ENCODE data around the gene HLA-F. TPM values are rescaled to one million over a fixed set of nuclear protein-coding genes. Genes with fewer than 3 reads are reported as not detected.

HLA-F gene
- total RNA-seq, 2 experiments from 2014 or later: 300 to 444 TPM

DNA sequence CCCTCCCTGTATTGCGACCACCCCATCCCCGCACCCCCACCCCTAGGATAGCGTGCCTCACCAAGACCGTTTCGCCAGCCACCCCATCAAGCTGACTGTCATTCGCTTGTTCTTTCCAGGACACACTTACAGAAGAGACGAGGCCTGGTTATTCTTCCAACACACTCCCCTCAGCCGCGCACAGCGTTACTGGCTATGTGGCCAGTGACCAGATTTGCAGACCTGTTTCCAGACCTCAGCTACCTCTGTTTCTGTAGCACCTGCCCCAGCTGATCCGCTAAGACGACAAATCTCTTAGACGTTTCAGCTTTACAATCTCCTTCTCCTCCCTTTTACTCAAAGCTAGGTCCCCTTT, 26.1 kb downstream of the HLA-F start:
- peak overlapping the region; percentile 94 for H3K4me3 Mint-ChIP-seq
- CTCF ChIA-PET: interaction anchor here (0.8 to 7.1 kb wide), 11 partner anchors 9 to 470 kb away, joined by 3 to 71 read pairs (median 4); no protein-coding TSS in a partner anchor
- ATAC-seq (no peak), DNase-seq (no peak)
- H3K4me1 Mint-ChIP-seq: peaks cover 58% of the 10 kb centered on the region
- H3K9me3 Mint-ChIP-seq (ENCODE audit: low read depth): no peaks in the 10 kb centered on the region
- peak overlapping the region; percentile 87 for H3K27ac Mint-ChIP-seq
- H3K27me3 Mint-ChIP-seq: no peaks in the 10 kb centered on the region
- peaks cover 7% of the 10 kb centered on the region for H3K36me3 Mint-ChIP-seq

DNA sequence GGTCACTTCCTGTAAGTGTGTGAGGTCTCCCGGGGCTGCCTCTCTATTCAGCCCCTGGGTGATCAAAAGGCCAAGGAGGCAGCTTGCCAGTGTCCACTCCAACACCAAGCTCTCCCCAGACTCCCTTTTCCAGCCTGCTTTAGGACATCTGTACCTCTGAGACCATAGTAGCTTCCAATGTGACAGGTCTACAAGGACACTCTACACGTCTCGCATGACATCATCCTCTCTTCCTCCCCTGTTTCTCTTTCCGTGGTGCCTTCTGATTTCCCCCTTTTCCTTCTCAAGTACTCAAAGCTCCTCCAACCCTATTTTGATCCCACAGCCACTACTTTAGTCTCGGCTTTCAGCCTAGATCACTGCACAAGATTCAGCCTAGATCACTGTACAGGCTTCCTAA, 26.4 kb downstream of the HLA-F start:
- ATAC-seq (no peak), DNase-seq (no peak)
- Mint-ChIP-seq H3K9me3 (ENCODE audit: low read depth) (no peaks in the 10 kb centered on the region), H3K36me3 (peaks cover 7% of the 10 kb centered on the region), H3K4me1 (peaks cover 58% of the 10 kb centered on the region), H3K27ac (peak overlapping the region; percentile 87), H3K27me3 (no peaks in the 10 kb centered on the region), H3K4me3 (peak overlapping the region; percentile 94)
- CTCF ChIA-PET: interaction anchor here (0.8 to 7.1 kb wide), 8 partner anchors 9 to 470 kb away, joined by 3 to 71 read pairs (median 7); no protein-coding TSS in a partner anchor

DNA sequence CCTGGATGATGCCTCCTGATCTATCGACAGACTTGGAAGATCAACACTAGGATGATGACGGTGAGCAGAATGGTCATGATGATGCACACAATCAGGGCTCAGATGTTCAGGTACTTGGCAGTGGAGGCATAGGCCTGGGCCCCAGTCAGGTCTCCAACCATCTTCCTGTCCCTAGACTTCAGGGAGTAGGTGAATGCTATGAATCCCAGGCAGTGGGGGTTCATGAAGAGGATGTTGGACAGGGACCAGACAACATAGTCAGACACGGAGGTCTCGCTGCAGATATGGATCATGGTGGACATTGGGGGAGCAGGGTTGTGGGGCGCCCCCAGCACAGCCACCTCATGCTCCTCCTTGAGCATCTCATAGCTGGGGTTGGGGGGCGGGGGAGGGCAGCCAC, 27.5 kb downstream of the HLA-F start:
- DNase-seq: peak; percentile 35
- Mint-ChIP-seq H3K27ac (peak overlapping the region; percentile 17), H3K9me3 (ENCODE audit: low read depth) (no peaks in the 10 kb centered on the region), H3K36me3 (peaks cover 10% of the 10 kb centered on the region), H3K27me3 (no peaks in the 10 kb centered on the region), H3K4me3 (no peak overlapping the region), H3K4me1 (peaks cover 59% of the 10 kb centered on the region)
- CTCF ChIA-PET: interaction anchor here (1.2 to 7.1 kb wide), 5 partner anchors 13 to 99 kb away, joined by 4 to 71 read pairs (median 60); no protein-coding TSS in a partner anchor
- ATAC-seq: no peak

DNA sequence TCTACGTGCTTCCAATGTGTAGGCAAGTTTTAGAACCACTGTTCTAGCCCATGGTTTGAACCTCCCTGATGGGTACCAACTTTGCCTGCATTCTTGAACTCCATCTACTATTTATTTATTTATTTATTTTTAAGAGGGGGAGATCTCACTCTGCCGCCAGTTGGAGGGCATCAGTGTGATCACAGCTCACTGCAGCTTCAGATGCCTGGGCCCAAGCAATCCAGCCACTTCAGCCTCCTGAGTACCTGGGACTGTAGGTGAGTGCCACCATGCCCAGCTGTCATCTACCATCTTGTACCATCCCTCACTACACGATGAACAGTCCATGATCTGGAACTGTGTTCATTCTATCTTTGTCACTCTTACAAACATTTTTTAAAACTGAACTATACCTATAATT, 28.2 kb downstream of the HLA-F start:
- Mint-ChIP-seq H3K27me3 (no peaks in the 10 kb centered on the region), H3K4me3 (peak overlapping the region; percentile 85), H3K4me1 (peaks cover 53% of the 10 kb centered on the region), H3K36me3 (peaks cover 6% of the 10 kb centered on the region), H3K9me3 (ENCODE audit: low read depth) (no peaks in the 10 kb centered on the region), H3K27ac (peak overlapping the region; percentile 94)
- DNase-seq (peak; percentile 23), ATAC-seq (no peak)
- CTCF ChIA-PET: interaction anchor here (1.1 to 7.1 kb wide), 8 partner anchors 10 to 99 kb away, joined by 3 to 71 read pairs (median 10); no protein-coding TSS in a partner anchor

DNA sequence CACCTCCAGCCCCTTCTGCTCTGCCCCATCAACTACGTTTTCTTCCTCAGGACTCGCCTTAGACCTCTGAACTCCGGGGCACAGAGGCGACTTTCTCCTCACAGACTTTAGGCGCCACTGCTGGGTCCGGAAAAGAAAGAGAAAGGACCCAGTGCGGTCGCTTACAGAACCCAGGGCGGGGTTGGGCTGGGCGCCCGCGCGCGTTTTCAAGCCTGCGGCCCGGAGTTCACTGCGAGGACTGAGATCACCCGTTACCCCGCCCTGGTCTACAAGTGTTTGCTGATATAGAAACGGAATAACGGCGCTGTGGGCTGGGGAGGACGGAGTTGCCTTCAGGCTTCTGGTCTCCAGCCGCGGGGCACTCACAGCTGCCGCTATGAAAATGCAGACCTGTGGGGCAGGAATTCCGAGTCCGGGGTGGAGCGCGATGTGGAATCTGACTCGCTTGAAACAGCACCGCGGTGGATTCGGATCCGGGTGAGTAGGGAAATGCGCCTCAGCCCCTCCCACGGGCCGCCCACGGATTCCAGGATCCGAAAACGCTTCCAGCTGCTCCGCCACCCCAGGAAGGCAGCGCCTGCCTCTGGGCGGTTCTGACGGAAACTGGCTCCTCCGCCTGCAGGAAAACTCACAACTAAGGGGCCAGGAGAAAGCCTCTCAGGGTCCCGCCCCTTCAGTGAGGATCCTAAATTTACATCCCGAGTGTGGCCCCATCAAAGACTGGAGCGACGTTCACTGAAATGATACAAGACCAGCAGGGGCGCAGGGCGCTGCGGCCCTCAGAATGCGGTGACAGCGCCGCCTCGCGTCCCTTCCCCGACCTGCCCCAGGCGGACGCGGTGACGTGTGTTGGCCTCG, 29.4 kb downstream of the HLA-F start:
- Mint-ChIP-seq H3K27me3 (no peaks in the 10 kb centered on the region), H3K4me3 (peak overlapping the region; percentile 85), H3K36me3 (peaks cover 6% of the 10 kb centered on the region), H3K4me1 (peaks cover 48% of the 10 kb centered on the region), H3K27ac (peak overlapping the region; percentile 94), H3K9me3 (ENCODE audit: low read depth) (no peaks in the 10 kb centered on the region)
- ATAC-seq: peak; percentile 70
- peak; percentile 91 for DNase-seq
- CTCF ChIA-PET: interaction anchor here (0.7 to 7.1 kb wide), 17 partner anchors 9 to 263 kb away, joined by 3 to 71 read pairs (median 6); no protein-coding TSS in a partner anchor

DNA sequence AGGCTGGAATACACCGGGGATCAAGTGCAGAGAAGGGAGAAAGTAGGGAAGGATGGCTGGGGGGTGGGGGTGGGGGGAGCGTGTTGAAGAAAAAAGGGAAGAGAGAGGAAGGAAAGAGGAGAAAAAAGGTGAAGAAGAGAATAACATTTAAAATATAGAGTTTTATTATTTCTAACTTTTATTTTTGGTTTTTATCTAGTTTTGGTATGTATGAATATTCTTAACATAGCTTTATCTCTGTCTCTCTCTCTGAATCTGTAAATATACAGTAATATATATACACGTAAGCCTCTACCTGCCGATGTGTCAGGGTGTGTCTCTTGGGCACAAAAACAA, 30.0 kb downstream of the HLA-F start:
- CTCF ChIA-PET: interaction anchor here (0.7 to 7.1 kb wide), 19 partner anchors 11 to 263 kb away, joined by 3 to 71 read pairs (median 5); no protein-coding TSS in a partner anchor
- Mint-ChIP-seq H3K4me1 (peaks cover 44% of the 10 kb centered on the region), H3K4me3 (peak overlapping the region; percentile 85), H3K27me3 (no peaks in the 10 kb centered on the region), H3K27ac (peak overlapping the region; percentile 94), H3K36me3 (peaks cover 6% of the 10 kb centered on the region), H3K9me3 (ENCODE audit: low read depth) (no peaks in the 10 kb centered on the region)
- ATAC-seq (no peak), DNase-seq (no peak)

DNA sequence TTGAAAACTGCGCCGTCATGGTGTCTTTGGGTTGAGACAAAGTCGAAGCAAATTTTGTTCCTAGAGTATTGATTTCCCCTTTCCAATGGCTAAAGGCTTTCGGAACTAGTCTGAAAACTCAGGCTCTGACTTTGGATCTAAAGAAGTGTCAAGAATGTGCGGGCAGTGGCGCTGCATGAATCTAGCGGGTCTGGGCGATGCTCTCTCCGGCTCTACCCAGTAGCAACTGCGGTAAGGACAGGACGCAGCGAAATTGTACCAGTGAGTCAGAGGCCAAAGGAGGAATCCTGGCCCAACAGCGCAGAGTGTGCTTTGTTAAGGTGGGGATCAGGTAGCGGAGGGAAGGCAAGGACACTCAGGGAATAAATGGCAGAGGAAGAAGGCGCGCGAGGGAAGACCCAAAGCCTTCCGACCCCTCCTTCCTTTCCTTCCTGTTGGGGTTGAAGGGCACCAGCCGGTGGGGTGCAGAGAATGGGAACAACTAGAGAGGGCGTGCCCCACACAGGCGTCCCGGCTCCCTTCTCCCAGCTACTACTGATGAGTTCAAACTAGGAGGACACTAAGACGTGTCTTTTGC, 32.1 kb downstream of the HLA-F start:
- Mint-ChIP-seq H3K27me3 (no peaks in the 10 kb centered on the region), H3K4me1 (peaks cover 41% of the 10 kb centered on the region), H3K4me3 (no peak overlapping the region), H3K9me3 (ENCODE audit: low read depth) (no peaks in the 10 kb centered on the region), H3K27ac (no peak overlapping the region), H3K36me3 (peaks cover 6% of the 10 kb centered on the region)
- CTCF ChIA-PET: interaction anchor here (6.3 kb wide), 1 partner anchor 17 kb away, joined by 60 read pairs; no protein-coding TSS in a partner anchor
- ATAC-seq: no peak
- peak; percentile 25 for DNase-seq

DNA sequence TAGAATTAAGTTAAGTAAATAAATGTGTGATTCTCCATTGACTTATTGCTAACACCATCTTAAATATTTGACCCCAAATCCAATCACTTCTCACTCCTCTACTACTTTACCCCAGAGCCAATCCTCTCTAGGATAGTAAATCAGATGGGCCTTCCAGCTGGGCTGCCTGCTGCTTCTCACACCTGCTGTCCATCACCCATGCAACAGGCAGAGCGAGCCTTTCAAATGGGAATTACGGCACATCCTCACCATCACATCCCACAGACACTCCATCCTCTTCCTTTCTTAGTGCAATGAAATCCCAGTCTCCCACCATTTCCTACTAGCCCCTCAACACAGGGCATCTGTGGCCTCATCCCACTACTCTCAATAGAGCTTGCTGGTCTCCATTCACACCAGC, 34.0 kb downstream of the HLA-F start:
- no peaks in the 10 kb centered on the region for H3K27me3 Mint-ChIP-seq
- H3K9me3 Mint-ChIP-seq (ENCODE audit: low read depth): no peaks in the 10 kb centered on the region
- H3K36me3 Mint-ChIP-seq: peaks cover 8% of the 10 kb centered on the region
- ATAC-seq (no peak), DNase-seq (peak; percentile 7)
- H3K27ac Mint-ChIP-seq: no peak overlapping the region
- peaks cover 30% of the 10 kb centered on the region for H3K4me1 Mint-ChIP-seq
- CTCF ChIA-PET: interaction anchor here (1.4 to 6.3 kb wide), 5 partner anchors 10 to 55 kb away, joined by 4 to 60 read pairs (median 6); no protein-coding TSS in a partner anchor
- no peak overlapping the region for H3K4me3 Mint-ChIP-seq

DNA sequence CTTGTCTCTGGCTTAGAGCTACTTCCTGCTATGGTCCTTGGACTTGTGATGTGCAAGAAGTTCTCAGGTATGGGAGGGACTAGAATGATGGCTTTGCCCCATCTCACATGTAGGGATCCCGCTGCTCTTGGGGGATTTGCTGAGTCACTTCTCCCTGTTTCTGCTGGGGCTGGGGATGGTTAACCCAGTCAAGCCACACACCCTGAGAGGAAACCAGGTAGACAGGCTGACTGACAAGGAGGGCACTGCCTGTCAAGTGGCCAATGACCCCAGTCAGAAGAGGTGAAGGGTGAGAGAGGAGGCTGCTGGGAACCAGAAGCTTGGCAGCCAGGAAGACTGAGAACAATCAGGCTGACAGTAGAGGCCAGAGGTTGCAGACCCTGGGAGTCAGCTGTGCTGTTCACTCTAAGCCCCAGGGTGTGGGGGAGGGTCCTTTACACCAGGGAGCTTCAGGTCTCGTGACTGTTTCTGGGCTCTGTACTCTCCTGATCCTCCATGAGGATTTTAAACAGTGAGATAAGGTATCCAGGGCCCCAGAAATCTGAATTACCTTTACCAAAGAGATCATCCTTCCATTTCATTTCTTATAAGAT, 34.6 kb downstream of the HLA-F start:
- Mint-ChIP-seq H3K4me1 (peaks cover 35% of the 10 kb centered on the region), H3K36me3 (peaks cover 8% of the 10 kb centered on the region), H3K9me3 (ENCODE audit: low read depth) (no peaks in the 10 kb centered on the region), H3K27ac (no peak overlapping the region), H3K4me3 (no peak overlapping the region), H3K27me3 (no peaks in the 10 kb centered on the region)
- CTCF ChIA-PET: interaction anchor here (1.4 to 1.8 kb wide), 5 partner anchors 9 to 55 kb away, joined by 4 to 7 read pairs (median 5); no protein-coding TSS in a partner anchor
- no peak for ATAC-seq
- peak; percentile 32 for DNase-seq

DNA sequence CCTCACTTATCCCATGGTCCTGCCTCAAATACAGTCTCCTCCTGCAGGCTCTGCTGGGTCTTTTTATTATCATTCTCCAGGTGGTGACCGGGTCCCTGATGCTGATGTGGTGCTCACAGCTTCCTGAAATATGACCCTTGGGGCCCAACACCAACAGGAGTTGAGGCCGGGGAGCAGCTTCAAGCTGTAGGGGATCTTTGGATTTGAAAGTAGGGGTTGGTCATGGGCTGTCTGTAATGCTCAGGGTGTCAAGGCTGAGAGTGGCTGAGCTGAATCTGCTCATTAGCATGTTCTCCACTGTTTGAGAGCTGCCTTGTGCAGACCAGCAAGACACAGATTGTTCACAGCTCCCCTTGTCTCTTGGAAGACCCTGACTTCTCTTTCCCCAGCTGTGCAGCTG, 35.5 kb downstream of the HLA-F start:
- Mint-ChIP-seq H3K27me3 (no peaks in the 10 kb centered on the region), H3K4me3 (no peak overlapping the region), H3K4me1 (peaks cover 39% of the 10 kb centered on the region), H3K9me3 (ENCODE audit: low read depth) (no peaks in the 10 kb centered on the region), H3K36me3 (peaks cover 6% of the 10 kb centered on the region), H3K27ac (no peak overlapping the region)
- DNase-seq (peak; percentile 26), ATAC-seq (no peak)
- CTCF ChIA-PET: interaction anchor here (1.4 to 1.6 kb wide), 4 partner anchors 10 to 56 kb away, joined by 4 to 7 read pairs (median 5); no protein-coding TSS in a partner anchor

DNA sequence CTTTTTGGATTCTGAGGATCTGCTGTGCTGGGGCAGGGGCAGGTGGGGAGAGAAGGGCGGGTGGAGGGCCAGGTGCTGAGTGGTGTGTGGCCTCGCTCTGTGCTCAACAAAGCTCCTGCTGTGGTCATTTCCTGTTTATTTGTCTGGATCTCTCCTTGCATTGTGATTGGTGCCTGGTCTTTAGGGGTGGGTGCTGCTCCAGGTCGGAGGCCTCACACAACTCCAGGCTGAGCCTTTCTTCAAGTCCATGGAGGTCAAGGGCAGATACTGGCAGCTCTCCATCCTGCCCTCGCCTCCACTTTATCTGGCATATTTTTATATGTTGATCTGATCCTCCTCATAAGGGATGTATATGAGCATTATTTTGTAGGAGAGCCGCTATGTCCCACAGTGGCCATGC, 36.2 kb downstream of the HLA-F start:
- ATAC-seq (no peak), DNase-seq (no peak)
- H3K4me1 Mint-ChIP-seq: peaks cover 44% of the 10 kb centered on the region
- no peak overlapping the region for H3K27ac Mint-ChIP-seq
- H3K27me3 Mint-ChIP-seq: no peaks in the 10 kb centered on the region
- peaks cover 5% of the 10 kb centered on the region for H3K36me3 Mint-ChIP-seq
- no peak overlapping the region for H3K4me3 Mint-ChIP-seq
- no peaks in the 10 kb centered on the region for H3K9me3 Mint-ChIP-seq (ENCODE audit: low read depth)
- CTCF ChIA-PET: interaction anchor here (1.2 to 1.4 kb wide), 2 partner anchors 10 to 57 kb away, joined by 4 read pairs; no protein-coding TSS in a partner anchor

DNA sequence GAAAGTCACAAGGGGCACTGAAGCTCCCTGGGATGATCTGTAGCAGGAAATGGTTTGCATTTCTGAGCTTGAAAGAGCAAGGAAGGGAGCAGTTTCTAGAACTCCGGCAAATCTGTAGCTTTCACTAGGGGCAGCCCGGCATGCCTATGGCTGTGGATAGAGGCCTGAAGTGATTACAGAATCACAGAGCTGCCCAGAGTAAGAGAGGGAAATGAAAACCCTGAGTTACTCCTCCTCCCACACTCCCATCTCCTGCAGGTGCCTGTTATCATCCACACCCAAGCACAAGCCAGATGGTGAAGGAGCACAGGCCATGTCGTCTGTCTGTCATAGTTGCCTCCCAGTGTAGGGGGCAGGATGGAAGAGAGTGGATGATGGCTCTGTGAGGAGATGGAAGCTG, 37.1 kb downstream of the HLA-F start:
- no peak overlapping the region for H3K4me3 Mint-ChIP-seq
- peaks cover 3% of the 10 kb centered on the region for H3K36me3 Mint-ChIP-seq
- no peak for ATAC-seq
- H3K27me3 Mint-ChIP-seq: no peaks in the 10 kb centered on the region
- DNase-seq: peak; percentile 25
- CTCF ChIA-PET: interaction anchor here (1.2 to 1.7 kb wide), 3 partner anchors 23 to 64 kb away, joined by 3 to 4 read pairs (median 3); no protein-coding TSS in a partner anchor
- no peak overlapping the region for H3K27ac Mint-ChIP-seq
- H3K9me3 Mint-ChIP-seq (ENCODE audit: low read depth): no peaks in the 10 kb centered on the region
- H3K4me1 Mint-ChIP-seq: peaks cover 50% of the 10 kb centered on the region

DNA sequence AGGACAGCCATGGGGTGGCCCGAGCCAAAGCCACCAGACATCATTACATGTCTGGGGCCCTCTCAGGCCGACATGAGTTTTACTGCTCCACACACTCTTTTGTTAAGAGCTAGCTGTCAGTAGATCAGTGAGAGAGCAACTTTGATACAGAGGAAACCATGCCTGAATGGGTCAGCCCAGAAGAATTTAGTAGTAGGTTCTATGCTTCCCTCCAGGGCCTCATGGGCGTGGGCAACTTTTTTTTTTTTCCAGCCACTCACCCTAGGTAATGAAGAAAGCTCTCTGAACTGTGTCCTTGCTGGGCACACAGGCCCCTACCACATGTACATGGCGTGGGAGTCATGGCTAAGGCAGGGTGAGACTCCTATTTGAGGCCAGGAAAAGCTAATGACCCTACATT, 38.8 kb downstream of the HLA-F start:
- Mint-ChIP-seq H3K4me3 (no peak overlapping the region), H3K36me3 (peaks cover 2% of the 10 kb centered on the region), H3K27me3 (no peaks in the 10 kb centered on the region), H3K27ac (no peak overlapping the region), H3K4me1 (peaks cover 51% of the 10 kb centered on the region), H3K9me3 (ENCODE audit: low read depth) (no peaks in the 10 kb centered on the region)
- CTCF ChIA-PET: interaction anchor here (1.3 kb wide), 1 partner anchor 9 kb away, joined by 3 read pairs; no protein-coding TSS in a partner anchor
- DNase-seq (no peak), ATAC-seq (no peak)
